GM15510 (cell line): ENCODE data around the gene LRIF1.

Experiments used
- POLR2A ChIP-seq: IDR thresholded peaks from 3 replicates; pipeline ENCODE4 v1.6.1; 2011; ENCODE audit warnings: borderline replicate concordance; ENCODE audit not compliant: insufficient read length; ENCODE audit errors: extremely low read depth

Gene LRIF1

DNA sequence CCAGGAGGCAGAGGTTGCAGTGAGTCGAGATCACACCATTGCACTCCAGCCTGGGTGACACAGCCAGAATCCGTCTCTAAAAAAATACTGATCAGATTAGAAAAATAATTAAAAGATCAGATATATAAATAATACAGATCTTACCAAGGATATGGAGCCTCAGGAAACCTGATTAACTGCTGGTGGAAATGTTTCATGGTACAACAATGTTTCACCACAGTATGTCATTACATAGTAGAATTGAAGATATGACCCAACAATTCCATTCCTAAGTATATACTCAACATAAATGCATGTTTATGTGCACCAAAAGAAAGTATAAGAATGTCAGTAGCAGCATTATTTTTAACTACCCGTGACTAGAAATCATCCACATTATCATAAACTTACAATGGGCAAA is 49.0 kb downstream of the LRIF1 start:
- TF ChIP-seq POLR2A, result no peak

DNA sequence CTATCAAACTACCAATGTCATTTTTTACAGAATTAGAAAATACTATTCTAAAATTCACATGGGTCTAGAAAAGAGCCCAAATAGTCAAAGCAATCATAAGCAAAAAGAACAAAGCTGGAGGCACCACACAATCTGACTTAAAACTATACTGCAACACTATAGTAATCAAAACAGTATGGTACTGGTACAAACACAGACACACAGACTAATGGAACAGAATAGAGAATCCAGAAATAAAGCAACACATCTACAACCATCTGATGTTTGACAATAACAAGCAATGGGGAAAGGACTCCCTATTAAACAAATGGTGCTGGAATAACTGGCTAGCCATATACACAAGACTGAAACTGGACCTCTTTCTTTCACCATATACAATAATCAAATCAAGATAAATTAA is 50.9 kb downstream of the LRIF1 start:
- TF ChIP-seq POLR2A, result no peak

DNA sequence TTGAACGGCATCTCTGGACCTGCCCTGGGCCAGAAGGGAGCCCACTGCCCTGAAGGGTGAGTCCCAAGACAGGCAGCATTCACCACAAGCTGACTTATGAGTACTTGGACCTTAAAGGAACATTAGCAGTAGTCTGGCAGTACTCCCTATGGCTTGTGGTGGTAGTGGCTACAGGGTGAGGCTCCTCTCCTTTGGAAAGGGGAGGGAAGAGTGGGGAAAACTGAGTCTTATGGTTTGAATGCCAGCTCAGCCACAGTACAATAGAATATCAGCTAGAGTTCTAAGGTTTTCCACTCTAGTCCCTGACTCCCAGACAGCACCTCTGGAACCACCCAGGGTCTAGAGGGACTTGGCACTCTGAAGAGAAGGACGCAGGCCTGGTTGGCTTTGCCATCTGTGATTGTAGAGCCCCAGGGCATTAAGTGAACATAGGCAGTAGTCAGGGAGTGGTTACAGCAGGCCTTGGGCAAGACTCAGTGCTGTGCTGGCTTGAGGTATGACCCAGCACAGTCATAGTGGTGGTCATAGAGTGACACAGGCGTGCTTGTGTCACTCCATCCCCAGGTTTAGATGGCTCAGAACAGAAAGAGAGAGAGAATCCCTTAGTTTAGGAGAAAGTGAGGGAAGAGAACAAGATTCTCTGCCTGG is 59.7 kb downstream of the LRIF1 start:
- TF ChIP-seq POLR2A, result peak; percentile 33

DNA sequence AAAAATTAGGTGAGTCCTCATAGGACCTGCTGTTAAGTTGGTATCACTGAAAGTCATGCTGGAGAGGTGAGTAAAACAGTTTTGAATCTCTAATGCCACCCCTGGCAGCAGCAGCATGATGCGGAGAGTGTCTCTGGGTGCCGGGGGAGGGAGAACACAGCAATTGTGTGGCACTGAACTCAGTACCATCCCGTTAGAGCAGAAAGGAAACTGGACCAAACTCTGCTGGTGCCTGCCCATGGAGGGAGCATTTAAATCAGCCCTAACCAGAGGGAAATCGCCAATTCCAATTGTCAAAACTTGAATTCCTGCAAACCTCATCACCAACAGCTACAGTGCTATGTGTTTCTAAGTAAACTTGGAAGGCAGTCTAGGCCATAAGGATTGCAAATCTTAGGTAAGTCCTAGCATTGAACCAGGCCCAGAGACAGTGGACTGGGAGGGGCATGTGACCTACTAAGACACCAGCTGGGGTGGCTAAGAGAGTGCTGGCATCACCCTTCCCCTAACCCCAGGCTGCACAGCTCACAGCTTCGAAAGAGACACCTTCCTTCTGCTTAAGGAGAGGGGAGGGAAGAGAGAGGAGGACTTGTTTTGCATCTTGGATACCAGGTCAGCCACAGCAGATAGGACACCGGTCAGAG is 60.8 kb downstream of the LRIF1 start:
- TF ChIP-seq POLR2A, result peak; percentile 31

DNA sequence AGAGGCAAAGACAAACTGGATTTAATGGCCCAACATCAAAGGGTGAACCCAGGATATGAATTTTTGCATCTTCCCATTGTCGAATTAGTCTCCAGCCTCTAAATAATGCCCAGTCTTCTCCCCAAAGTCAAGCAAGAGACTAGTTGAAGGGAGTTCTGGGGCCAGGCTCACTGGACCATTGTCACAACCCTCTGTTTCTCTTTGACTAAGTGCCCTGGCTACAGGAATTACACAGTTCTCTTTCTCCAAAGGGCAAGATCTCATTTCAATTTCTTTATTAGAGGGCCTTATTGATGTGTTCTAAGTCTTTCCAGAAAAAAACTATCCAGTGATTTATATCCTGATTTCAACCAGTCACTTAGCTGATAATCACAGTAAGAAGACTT is 64.3 kb downstream of the LRIF1 start:
- no peak for TF ChIP-seq POLR2A

DNA sequence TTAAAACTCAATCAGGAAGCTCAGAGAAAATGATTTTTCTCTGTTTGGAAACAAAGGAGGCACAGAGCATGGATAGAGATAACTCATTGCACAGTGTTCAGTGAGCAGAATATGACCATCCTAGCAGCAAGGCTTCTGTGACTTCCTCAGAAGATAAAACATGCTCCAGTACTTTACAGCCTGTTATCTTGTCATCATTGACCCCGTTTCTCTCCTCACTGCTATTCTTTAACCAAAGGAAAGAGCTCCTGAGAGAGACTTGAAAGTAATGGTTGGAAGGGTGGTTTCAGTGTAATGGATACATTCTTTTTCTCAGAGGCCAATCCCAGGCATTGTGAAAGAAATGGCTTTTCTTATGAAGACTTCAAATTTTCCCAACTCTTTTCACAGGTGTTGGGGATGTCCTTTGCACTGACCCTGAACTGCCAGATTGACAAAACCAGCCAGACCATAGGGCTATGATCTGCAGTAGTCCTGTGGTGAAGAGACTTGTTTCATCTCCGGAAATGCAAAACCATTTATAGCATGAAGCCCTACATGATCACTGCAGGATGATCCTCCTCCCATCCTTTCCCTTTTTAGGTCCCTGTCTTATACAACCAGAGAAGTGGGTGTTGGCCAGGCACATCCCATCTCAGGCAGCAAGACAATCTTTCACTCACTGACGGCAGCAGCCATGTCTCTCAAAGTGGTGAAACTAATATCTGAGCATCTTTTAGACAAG is 64.8 kb downstream of the LRIF1 start:
- no peak for TF ChIP-seq POLR2A

DNA sequence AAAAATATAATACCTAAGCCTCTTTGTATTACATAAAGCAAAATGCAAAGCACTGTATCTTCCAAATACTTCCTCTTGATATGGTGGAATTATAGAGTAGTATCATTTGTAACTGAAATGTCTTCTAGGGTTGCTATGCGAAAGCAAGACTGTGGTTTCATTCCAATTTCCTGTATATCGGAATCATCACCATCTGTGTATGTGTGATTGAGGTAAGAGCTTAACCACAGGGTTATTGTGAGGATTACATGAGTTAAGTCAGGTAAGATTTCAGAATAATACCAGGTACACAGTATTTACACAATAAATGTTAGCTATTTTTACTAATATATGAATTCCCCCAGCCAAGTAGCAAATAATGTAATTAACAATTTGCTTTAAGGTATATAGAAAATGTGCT is 66.0 kb downstream of the LRIF1 start:
- TF ChIP-seq POLR2A, result no peak
